GM21723 (cell line): Measurements from ENCODE around the gene CACNA2D2.
A peak's percentile ranks its signal among the peaks of the same experiment; 100 is the strongest.

ENCODE experiments used
- ATAC-seq: cut with Tn5 transposase; IDR thresholded peaks from one replicate; pipeline ENCODE4 v1.9.1; 2021; ENCODE audit warnings: mild to moderate bottlenecking, moderate library complexity; ENCODE audit not compliant: unreplicated experiment

CACNA2D2 gene

DNA sequence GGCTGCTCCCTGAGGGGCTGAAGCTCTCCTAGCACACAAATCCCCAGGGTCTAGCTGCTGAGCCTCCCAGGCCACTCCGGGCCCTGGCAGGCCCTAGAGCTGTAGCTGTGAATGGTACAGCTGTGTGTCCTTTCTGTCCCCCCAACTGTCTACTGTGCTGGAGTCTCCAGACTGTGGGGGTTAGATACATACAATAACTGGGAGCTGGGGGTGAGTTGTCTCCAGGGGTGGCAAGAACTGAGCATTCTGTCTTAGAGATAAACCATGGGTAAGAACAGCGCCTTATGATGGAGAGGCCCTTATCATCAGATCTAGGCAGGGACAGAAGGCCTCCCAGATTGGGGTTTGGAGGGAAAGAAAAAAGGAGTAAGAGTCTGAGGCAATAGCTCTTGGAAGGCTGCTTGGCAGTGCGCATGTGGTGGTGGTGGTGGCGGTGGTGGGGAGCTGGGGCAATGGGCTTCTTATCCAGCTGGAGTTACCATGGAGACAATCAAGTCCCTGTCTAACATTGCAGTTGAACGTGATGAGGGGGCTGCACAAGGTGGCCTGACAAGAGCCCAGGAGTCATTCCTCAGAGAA lies 149.2 kb downstream of the CACNA2D2 start:
- ATAC-seq, result no peak

DNA sequence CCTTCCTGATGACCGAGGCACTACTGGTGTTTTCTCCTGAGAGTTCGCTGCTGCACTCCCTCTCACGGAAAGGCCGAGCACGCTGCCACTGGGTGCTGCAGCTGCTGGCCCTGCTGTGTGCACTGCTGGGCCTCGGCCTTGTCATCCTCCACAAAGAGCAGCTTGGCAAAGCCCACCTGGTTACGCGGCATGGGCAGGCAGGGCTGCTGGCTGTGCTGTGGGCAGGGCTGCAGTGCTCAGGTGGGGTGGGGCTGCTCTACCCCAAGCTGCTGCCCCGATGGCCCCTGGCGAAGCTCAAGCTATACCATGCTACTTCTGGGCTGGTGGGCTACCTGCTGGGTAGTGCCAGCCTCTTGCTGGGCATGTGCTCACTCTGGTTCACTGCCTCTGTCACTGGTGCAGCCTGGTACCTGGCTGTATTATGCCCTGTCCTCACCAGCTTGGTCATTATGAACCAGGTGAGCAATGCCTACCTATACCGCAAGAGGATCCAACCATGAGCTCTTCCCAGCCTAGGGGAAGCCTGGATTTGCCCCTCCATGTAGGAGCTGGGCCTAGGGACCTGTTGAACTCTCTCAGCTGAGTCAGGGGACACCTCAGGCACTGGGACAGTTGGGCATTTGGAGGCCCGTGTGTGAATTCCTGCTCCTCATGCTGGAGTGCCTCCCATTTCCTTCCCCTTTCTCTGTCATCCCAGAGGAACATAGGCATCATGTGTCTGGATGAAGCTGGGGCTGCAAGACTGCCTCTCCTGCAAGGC lies 150.0 kb downstream of the CACNA2D2 start:
- ATAC-seq, result no peak

- no peak for ATAC-seq
Measured at GRCh38 chr3:50352781-50353180, 150.7 kb downstream of the CACNA2D2 start.

- no peak for ATAC-seq
Measured at GRCh38 chr3:50351323-50351697, 152.1 kb downstream of the CACNA2D2 start.

- peak; percentile 86 for ATAC-seq
Measured at GRCh38 chr3:50350527-50351322, 152.7 kb downstream of the CACNA2D2 start, which contains the start of the genes CYB561D2 and NPRL2. Gene CYB561D2 (plus strand): TSS chr3:50350862. CDS start chr3:50351434, 572 bp downstream. Gene NPRL2 (minus strand): TSS chr3:50350775. CDS start chr3:50350652, 123 bp downstream.

- ATAC-seq, result no peak
Measured at GRCh38 chr3:50350213-50350526, 153.3 kb downstream of the CACNA2D2 start.

DNA sequence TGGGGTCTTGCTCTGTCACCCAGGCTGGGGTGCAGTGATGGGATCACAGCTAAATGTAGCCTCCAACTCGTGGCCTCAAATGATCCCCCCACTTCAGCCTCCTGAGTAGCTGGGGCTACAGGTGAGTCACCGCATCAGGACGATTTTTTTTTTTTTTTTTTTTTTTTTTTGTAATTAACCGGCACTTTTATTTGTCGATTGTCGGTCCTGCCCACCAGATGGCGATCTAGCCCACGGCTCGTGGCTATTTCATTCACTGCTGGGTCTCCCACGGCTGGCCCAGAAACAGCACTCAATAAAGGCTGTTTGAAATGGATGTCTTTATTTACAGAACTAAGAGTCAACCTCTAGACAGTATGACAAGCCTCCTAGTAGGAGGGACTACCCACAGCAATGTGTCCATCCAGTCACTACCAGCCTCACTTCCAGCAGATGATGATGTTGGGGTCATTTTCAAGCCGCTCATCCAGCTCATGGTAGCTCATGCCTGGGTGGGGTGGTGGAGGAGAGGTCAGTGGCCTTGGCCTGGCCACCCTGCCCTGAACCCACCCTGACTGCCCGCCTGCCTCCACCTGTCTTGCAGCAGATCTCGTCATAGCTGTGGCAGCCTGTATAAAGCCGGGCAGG lies 156.1 kb downstream of the CACNA2D2 start:
- ATAC-seq, result no peak

GRCh38 chr3:50345586-50346234 lies 157.7 kb downstream of the CACNA2D2 start, which contains the start of gene ZMYND10:
Gene ZMYND10 (minus strand): TSS chr3:50345732. CDS start chr3:50345579, 153 bp downstream.
- no peak for ATAC-seq

- no peak for ATAC-seq
Measured at GRCh38 chr3:50345008-50345407, 158.4 kb downstream of the CACNA2D2 start.

DNA sequence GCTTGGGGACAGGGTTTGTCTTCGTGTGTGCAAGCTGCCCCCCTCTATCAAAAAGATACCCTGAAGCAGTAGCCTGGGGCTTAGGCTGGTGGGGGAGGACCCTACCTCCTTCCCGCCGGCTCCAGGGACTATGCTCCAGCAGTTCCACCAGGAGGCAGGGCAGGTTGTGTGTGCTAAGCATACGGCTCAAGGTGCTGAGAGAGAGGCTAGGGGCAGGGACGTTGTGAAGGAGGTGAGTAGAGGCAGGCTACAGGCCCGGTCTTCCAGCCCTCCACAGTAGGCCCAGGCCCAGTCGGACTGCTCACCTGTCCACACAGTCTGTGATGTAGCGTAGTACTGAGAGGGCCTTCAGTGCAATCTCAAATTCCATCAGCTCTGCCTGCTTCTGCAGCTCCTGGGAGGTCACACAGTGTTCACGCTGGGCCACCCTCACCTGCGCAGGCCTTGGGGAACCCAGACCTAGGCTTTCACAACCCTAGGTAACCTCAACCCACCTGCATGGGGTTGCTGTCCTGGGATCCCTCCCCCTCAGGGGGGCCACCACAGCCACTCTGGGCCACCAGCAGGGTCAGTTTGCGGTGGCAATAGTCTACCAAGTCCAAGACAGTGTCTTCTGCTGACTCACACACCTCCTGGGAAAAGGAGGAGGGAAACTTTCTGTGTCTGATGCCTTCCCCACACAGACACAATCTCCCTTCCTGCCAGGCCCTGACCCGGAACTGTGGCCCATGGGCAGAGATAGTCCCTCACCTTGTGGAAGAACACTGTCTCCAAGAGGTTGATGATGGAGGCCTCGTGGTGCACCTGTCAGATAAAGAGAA lies 160.4 kb downstream of the CACNA2D2 start:
- no peak for ATAC-seq

DNA sequence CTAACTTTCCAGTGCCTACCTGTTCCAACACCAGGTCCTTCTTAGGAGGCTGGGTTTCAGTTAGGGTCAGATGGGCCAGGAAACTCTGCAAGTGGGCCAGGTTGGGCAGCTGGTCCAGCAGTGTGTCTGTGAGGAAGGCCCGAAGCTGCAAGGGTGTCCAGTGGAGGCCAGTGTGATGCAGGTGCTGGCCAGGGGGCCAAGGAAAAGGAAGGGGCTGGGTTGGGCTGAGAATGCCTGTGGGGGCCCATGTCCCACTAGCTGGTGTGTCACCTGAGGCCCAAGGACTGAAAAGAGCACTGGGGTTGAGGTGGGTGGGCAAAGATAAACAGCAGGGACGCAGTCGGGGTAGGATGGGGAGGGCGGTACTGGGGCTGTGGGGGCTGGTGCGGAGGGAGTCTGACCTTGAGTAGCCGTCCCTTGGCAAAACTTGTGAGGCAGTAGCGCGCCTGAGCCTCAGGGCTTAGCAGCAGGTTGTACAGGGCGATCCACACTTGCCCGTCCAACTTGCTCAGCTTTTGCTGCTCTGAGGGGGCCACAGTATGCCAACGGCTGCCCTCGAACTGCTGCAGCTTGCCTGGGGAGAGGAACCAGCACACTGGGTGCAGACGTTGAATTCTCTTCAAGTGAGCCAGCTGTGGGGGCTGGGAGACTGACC lies 161.3 kb downstream of the CACNA2D2 start:
- no peak for ATAC-seq

DNA sequence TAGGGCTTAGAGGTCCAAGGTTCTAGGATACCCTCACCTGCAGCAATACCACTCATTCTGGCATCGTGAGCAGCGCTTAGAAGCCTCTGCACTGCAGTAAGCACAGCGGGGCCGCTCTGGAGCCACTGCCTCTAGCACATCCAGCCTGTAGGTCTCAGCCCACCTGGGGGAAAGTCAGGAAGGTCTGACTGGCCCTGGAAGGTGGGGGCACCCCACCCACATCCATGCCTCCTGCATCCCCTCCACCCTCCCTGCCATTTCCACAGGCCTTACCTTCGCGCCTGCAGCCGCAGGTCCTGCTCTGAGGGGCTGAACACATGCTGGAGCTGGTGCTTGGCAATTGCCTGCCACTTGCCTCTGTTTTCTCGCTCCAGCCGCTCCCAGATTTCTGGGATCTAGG lies 161.9 kb downstream of the CACNA2D2 start:
- ATAC-seq, result no peak

DNA sequence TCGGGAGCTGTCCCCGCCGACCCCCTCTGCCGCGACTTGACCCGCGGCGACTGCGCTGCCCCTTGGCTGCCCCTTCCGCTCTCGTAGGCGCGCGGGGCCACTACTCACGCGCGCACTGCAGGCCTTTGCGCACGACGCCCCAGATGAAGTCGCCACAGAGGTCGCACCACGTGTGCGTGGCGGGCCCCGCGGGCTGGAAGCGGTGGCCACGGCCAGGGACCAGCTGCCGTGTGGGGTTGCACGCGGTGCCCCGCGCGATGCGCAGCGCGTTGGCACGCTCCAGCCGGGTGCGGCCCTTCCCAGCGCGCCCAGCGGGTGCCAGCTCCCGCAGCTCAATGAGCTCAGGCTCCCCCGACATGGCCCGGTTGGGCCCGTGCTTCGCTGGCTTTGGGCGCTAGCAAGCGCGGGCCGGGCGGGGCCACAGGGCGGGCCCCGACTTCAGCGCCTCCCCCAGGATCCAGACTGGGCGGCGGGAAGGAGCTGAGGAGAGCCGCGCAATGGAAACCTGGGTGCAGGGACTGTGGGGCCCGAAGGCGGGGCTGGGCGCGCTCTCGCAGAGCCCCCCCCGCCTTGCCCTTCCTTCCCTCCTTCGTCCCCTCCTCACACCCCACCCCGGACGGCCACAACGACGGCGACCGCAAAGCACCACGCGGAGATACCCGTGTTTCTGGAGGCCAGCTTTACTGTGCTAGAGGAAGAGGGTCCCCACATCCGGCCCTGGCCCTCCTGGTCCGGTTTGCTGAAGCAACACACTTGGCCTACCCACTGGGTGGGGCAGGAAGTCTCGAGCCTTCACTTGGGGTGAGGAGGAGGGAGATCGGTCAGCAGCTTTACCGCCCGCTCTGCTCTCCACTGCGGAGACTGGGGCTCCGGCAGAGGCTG lies 162.7 kb downstream of the CACNA2D2 start, which contains the start of gene RASSF1:
RASSF1 (minus strand) TSS at position 389 of the 882 bp plus-strand sequence; CDS start at position 358, 31 bp downstream.
- ATAC-seq, result peak; percentile 26

DNA sequence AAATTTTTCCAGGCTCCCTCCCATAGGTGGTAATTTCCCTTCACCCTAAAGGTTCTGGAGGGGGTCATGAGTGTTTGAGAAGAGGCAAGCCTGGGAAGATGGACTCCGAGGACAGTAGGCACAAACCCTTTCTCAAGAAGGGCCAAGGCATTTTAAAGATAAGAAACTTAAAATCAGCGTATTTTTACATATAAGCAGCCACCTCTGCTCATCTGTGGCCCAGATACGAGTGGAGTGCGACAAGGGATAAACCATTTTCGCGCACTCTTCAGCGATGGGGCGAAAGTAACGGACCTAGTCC lies 163.3 kb downstream of the CACNA2D2 start:
- ATAC-seq, result no peak

- ATAC-seq, result no peak
Measured at GRCh38 chr3:50339485-50340146, 163.8 kb downstream of the CACNA2D2 start.

- no peak for ATAC-seq
Measured at GRCh38 chr3:50338965-50339364, 164.5 kb downstream of the CACNA2D2 start.

- peak; percentile 70 for ATAC-seq
Measured at GRCh38 chr3:50337175-50337861, 166.1 kb downstream of the CACNA2D2 start.
